Activated T-cell treated with anti-CD3 and anti-CD28 coated beads for 1 hour (primary cell): ENCODE data around the gene SYTL5.

Source experiments
- DNase-seq: peaks from one replicate; pipeline ENCODE4 v3.0.0-alpha.2; 2020; ENCODE audit warnings: low read depth

The SYTL5 gene

DNA sequence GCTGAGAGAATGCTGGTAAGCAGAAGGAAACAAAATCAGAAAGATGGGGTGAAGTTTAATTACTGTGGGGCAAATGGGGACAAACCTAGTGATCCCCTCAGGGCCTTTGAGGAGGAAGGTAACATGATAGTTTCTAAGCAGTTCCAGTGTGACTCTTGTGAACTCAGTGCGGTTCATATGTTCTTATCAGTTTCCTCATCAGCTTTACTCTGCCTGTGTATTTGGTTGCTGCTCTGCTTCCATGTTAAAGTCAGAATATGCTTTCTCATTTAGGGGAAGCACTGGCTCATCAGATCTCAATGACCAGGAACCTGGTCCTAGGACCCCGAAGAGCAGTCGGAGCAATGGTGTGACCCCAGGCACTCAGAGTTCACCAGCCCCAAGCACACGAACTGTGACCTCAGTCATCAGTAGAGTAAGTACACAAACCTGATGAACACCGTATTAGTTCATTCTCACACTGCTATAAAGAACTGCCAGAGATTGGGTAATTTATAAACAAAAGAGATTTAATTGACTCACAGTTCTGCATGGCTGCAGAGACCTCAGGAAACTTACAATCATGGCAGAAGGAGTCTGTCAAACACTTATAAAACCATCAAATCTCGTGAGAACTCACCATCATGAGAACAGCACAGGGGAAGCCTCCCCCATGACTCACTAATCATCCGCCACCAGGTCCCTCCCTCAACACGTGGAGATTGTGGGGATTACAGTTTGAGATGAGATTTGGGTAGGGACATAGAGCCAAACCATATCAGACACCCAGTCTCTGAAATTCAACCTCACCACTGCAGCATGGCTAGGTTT is 83.0 kb downstream of the SYTL5 start:
- DNase-seq, result no peak

DNA sequence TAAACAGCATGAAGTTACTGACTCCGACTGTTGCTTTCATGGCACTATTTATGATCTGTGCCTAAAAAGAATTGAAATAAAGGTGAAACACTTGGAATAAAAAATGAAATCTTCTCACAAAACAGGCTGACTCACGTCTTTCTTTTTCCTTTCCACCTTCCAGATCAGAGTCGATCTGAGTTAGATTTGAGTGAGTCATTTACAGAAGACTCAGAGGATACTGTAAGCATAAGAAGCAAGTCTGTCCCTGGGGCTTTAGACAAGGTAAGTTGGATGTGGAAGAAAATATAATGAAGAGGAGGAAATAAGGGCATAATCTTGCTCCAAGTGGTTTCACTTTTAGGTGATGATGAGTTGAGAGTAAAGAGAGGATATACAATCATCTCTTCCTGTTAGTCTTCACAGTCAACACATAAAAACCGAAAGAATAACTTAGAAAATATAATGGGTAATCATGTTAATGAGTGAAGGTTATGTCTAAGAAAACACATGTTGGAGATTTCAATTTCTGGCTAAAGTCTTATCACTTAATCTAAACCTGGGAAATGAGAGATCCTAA is 89.7 kb downstream of the SYTL5 start:
- DNase-seq, result no peak

DNA sequence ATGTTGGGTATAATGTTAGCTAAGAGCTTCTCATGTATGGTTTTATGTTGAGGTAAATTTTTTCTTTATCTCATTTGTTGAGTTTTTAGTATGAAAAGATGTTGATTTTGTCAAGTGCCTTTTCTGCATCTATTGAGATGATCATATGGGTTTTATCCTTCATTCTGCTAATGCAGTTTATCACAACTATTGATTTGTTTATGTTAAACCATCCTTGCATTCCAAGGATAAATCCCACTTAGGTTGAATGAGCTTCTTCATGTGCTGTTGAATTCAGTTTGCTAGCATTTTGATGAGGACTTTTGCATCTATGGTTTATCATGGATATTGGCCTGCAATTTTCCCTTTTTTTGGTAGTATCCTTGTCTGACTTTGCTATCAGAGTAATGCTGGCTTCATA is 93.3 kb downstream of the SYTL5 start:
- DNase-seq, result no peak

DNA sequence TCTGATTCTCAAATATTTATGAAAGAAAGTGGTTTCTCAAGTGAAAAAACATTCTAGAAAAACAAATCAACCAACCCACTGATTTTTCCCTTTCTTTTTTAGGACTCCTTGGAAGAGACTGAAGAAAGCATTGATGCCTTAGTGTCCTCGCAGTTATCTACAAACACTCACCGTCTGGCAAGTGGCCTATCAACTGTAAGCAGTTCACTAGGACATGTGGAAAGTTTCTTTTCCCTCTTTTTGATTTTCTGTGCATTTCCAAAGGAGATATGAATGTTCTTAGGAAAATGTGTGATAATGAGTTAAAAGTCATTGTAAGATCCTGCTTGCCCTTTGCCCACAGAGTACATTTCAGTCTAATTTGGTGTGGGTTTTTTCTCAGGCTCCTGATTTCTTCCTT is 95.9 kb downstream of the SYTL5 start:
- DNase-seq, result no peak

DNA sequence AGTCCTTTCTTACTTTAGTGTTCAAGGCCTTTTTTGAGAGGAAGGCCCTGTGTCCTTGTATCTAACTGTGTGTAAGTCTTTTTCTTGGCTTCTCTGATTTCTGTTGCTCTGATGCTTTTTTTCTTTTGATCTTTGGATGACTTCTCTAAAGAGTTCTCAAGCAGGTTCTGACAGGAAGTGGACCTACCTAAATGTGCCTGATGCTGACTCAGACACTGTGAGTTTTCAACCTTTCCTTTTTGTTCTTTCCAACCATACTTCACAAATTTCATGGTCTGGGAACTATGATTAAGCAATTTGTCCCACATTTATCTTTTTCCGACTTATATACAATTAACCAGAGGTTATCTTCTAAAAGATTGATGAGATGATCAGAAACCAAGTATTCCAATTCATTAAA is 96.5 kb downstream of the SYTL5 start:
- DNase-seq, result no peak

DNA sequence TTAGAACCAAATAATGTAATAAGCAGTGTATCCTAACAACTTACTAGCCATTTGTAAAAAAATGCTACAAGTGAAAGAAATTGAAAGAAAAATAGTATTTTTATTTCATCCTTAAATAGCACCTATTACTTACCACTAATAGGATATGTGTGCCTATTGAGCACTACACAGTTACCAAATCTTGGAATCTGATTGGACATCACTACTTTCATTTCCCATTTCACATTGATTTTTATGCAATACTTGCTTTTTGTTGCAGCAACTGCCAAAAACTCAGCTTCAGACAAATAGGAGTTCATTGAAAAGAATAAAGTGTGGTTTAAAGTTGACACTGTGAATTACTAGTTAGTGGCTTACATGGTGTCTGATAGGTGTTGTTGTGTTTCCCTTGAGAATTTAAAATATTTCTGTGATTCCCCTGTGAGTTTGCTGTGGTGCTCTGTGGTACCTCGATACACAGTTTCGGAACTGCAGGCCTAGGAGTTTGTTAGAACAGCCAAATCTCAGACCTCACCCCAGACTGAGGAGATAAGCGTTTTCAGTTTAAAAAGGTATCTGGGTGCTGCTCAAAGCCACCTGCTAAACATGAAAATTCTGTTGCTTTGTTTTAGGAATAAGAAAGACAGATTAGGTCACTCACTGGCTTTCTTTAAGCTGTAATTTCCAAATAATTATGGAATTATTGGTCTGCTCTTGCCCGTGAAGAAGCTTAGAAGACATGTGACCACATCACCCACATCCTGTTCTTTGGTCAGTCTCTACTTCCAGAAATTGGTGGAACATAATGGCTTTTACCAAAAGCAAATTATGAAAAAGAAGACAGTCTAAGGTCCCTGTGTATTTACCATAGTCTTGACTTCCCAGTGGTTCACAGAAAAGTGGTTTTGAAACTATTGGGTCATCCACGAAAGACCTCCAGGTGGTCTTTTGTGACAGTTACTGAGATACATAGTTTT is 97.8 kb downstream of the SYTL5 start:
- no peak for DNase-seq

DNA sequence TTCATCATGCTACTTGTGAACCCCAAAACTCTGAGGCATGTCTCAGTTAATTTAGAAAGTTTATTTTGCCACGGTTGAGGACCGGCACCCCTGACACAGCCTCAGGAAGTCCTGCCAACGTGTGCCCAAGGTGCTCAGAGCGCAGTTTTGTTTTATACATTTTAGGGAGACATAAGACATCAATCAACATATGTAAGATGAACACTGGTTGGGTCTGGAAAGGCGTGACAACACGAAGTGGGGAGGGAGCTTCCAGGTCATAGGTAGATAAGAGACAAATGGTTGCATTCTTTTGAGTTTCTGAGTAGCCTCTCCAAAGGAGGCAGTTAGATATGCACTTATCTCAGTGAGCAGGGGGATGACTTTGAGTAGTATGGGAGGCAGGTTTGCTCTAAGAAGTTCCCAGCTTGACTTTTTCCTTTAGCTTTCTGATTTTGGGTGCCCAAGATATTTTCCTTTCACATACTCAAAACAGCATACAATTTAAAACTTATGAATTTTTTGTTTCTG is 98.9 kb downstream of the SYTL5 start:
- DNase-seq, result no peak

DNA sequence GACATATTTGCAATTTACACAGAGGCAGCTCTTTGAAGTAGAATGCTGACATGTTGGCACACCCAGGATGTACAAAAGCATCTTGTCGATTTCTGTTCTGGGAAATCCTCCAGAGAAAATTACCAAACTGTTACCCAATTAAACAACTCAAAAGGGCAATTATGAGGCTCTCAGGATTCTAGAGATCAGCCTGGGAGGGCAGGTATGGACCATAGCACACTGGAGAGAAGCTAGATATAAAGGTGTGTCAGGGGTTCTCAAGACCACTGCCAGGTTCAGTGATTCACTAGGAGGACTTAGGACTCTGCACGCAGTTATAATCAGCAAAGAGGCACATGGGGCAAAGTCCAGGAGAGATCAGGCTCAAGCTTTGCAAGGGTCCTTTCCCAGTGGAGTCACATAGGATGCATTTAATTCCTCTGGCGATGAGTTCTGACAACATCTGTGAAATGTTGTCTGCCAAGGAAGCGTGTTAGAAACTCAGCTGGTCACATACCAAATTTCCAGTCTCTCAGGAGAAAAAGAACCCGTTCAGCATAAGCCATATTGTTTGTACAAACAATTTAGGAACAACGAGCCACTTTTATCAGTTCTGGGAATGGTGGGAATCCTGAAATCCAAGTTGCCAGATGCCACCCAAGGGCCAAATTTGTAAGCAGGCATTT is 100.8 kb downstream of the SYTL5 start:
- no peak for DNase-seq

DNA sequence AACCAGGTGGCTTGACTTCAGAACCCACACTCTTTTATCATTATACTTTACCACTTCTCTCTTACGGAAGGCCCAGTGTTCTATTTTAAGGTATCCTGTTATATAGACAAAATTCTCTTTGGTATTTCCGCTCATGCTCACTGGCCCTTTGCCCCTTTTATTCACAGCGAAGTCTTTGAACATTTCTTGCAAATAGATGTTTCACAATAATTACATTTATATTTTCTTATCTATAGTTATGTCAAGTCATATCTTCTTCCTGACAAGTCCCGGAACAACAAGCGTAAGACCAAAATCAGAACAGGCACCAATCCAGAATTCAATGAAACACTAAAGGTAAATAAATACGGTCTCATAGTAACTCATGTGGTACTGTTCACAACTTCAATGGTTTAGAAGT is 102.0 kb downstream of the SYTL5 start:
- no peak for DNase-seq

DNA sequence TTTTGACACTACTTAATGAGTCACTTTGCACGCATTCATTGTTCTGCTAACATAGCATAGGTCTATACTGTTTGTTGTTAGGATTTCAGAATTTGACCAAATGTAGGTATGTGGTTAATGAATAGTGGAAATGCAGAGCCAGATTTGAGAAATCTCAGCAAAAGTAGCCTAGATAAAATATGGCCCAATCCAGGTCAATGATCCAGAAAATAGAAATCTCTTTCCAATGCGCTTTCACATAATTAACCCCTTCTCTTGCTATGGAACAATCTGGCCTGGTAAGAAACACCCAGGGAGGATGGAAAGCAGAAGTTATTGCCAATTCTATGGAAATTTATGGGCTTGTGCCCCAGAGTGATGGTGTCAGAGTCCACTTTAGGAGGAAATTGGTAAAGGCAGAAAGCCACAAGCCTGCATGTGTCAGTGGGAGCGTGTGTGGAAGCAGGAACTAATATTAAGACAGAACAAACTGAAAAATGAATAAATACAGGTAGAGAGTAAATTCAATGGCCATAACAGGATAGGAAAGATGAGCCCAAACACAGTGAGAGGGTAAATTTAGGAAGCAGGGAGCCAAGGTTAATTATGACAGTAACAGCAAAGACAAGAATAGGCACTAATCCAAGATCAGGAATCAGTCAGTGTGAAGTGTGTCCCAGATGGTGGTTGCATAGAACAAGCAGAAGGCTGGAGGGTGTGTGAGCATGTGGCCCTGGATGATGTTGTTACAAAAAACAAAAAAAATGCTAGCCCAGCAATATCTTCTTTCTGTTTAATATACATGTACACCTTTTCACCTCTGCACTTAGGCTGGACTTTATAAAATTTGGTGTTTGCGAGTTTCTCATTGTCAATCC is 102.9 kb downstream of the SYTL5 start:
- no peak for DNase-seq

DNA sequence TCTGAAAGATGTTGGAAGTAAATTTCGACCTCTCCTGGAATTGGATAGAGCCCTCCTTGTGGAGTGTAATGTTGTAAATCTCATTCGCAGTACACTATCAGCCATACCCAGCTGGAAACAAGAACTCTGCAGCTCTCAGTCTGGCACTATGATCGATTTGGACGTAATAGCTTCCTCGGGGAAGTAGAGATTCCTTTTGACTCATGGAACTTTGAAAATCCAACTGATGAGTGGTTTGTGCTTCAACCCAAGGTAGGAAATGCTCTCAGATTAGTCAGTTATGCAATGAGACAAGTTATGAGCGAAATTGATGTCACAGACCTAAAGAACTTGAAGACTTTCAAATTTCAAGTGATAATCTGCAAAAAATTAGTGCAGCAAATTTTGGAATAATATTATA is 103.9 kb downstream of the SYTL5 start:
- DNase-seq, result no peak

DNA sequence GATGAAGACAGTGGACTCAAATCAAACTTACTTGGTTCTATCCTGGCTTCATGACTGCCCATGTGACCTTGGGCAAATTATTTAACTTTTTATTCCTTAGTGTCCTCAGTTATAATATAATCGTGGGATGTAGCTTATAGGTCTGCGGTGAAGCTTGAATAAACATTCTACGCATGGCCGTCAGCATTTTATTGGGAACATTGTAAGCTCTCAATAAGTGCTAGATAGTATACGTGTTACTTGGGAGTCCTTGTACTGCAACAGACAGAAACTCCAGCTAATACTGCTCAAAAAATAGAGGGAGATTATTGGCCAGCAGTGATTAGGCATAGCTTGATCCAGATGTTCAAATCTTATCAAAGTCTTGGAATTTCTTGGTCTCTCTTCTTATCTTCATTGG is 104.8 kb downstream of the SYTL5 start:
- no peak for DNase-seq

DNA sequence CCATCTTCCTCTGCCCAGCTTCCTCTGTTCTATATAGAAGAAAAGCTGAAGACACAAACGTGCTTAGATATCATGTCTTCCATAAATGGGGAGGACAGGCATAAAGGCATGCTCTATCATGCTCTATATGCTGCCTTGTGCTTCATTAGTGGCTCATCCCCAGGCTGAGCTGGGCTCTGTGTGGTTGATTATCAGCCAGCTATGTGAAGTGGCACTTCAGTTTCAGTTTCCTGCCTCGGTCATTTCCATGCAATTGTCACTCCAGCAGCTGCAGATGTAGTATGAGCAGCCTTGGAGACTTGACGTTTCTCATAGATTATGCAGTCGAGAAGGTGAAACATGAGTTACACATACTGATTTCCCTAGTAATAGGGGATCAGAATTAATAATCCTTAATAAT is 106.2 kb downstream of the SYTL5 start:
- DNase-seq, result no peak

DNA sequence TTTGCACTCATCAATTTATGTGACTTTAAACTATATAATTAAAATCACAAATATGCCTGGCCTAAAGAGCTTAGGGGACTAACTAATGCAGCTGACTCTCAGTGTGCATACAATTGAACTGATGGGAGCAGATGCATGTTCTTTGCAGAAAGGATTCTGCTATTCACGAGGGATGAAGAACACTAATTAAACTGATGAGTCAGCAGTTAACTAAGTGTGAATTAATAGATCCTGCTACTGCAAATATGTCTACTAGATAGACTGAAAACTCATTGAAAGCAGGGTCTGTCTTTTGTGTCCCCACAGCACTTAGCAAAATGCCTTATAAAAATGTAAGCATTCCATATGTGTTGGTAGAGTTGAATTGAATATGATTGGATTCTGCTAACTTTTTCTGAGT is 110.4 kb downstream of the SYTL5 start:
- no peak for DNase-seq

DNA sequence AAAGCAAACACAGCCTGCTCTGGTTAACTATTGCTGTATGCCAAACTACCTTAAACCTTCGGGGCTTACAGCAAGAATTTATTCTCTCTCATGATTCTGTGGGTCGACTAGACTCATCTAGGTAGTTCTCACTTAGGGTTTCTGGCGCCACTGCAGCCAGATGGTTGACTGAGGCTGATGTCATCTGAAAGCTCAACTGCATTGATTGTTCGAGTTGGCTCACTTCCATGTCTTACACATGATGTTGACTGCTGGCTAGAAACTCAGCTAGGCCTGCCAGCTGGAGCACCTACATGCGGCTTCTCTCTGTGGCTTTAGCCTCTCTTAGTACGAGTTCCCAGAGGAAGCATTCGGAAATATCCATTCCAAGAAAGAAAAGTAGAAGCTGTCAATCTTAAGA is 111.1 kb downstream of the SYTL5 start:
- DNase-seq, result no peak

DNA sequence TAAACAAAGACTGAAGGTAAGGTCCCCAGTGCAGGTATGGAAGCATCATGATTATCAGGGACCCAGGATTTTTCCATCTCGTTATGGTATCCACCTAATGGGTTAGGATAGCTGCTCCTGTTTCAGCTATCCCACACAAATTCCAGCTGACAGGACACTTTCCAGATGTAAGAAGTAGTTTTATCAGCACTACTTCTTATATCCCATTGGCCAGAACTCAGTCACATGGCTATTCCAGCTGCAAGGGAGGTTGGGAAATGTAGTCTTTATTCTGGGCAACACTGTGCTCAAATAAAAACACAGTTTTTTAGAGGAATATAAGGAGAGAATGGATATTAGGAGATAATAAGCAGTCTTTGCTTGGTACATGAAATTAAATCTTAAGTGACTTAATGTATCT is 117.6 kb downstream of the SYTL5 start:
- DNase-seq, result no peak

DNA sequence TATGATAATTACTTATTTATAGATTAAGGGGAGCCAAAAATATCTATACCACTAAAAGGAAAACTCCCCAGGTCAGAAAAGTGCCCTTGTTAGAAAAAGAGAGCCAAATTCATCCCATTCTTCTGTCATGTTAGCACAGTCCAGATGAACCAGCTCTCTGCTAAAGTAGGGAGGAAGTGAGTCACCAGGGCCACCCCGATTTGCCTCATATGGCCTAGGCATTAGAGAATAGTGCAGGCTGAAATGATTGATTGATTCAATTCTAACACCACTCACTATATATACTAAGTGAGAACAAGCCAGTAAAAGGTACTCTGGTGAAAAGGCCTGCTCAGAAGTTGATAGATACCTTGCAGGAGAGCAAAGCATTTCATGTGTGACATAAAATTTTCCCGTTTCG is 119.8 kb downstream of the SYTL5 start:
- no peak for DNase-seq

DNA sequence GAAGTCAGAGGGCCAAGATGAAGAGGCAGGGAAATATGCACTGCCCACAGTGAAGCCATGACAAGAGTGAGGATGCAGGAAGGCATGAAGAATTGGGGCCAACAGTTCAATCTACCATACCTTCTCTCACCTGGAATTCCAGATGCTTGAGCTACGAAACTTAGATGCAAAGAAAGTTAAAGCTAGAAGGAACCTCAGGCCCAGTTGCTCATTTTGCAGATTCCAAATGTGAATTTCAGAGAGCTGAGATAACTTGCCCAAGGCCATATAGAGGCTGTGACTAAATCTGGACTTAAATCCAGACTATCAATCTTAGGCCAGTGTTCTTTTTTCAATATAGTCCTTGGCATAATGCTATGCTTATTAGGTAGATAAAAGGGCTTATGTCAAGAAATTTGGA is 121.6 kb downstream of the SYTL5 start:
- DNase-seq, result no peak

DNA sequence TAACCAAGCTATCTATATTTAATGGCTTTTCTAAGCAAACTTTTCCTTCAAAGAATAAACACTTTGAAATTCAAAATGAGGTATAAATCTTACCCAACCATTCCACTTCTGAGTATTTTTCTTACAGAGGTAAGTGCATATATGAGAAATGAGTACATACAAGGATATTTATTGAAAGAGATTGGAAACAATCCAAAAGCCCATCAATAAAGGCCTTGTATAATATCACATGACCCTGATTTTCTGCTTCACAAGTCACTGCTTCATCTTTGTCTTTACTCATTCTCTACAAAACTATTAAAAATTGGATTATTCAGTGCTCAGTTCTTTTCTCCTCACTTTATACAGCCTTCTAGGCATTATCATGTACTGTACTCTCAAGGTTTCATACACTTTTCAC is 123.0 kb downstream of the SYTL5 start:
- DNase-seq, result no peak

DNA sequence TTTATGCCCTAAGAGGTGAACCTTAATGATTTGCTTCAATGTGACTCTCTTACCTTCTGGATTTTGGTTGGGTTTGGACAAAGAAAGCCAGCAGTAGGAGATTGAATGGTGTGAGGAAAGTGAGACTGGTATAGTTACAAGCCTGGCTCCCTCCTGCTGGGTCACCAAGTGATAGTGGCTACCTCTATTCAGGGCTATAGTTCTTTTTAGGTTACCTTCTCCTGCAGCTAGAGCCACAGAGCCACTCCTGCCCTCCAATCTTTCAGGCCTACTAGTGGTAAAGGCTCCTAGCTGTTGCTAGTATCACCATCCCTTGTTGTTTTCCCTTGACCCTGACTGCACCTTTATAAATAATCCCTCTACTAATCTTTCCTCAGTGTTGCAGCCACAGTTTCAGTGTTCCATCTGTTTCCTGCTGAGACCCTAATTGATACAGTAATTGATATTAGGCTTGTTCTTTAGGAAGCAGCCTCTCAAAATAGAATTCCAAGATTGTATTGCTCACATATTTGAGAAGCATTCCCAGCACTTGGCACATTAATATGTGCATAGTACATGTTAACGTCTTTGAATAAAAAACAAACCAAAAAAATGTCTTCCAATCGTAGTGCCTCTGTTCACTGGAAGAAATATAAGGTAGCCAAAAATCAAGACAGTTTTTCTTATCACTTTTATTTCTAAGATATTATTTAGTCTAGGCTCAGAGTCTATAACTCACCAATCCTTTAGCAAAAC is 132.0 kb downstream of the SYTL5 start:
- no peak for DNase-seq

DNA sequence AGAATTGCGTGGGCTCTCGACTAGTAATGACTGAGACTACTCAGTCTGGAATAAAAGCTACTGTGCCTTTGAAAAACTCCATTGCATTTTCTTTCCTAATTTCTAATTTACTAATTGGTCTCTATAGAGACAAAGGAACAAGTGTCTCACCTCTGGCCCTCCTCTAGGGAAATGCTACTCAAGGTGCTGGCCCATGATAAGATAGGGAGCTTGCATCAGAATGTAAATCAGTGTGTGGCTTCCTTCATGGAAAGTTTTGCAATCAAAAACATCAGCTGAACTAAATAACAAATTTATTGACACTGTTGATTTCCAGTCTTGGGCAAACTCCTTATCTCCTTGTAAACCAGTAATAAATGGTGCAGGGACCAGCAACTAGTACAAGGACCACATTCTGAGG is 132.5 kb downstream of the SYTL5 start:
- no peak for DNase-seq
